IMR-90 (cell line): ENCODE measurements around the gene ADGRL3. TPM values are rescaled to one million over a fixed set of nuclear protein-coding genes. Genes with fewer than 3 reads are reported as not detected.

Source experiments
- ATAC-seq: fragments of 200-7000 bp; cut with Tn5 transposase; 2 replicates; pipeline ENCODE4 v1.9.1; 2020; ENCODE audit warnings: low read depth, mild to moderate bottlenecking, moderate library complexity
- BruUV-seq: library from RNA; stranded (reverse); fragments of 400-500 nt; replicated peaks from 2 replicates; lab custom pipeline; 2021; lab: Mats Ljungman, UMichigan
- CTCF ChIA-PET: fragments of 300-600 bp; formaldehyde crosslinking; extraction: SDS; loops from one replicate; lab custom pipeline; 2021; ENCODE audit warnings: antibody characterized with exemption; lab: Yijun Ruan, JAX
- POLR2A ChIA-PET: fragments of 300-600 bp; sonication (Branson Sonifier 250); formaldehyde crosslinking; loops from one replicate; lab custom pipeline; 2022; ENCODE audit warnings: antibody characterized with exemption; ENCODE audit not compliant: unreplicated experiment; lab: Charles Lee
- DNase-seq: peaks from one replicate; pipeline ENCODE4 v3.0.0; 2013
- H2AFZ ChIP-seq: replicated peaks from 2 replicates; pipeline ENCODE3; 2013; ENCODE audit warnings: low read length, mild to moderate bottlenecking; ENCODE audit not compliant: poor library complexity
- H2AK5ac ChIP-seq: 2 replicates; pipeline ENCODE4 v1.6.1; 2013; ENCODE audit warnings: low read depth, low read length, inconsistent platforms
- H2AK9ac ChIP-seq: replicated peaks from 2 replicates; pipeline ENCODE3; 2013; ENCODE audit warnings: mild to moderate bottlenecking, low read depth, low read length, moderate library complexity; ENCODE audit not compliant: poor library complexity
- H2BK120ac ChIP-seq: 2 replicates; pipeline ENCODE4 v1.6.1; 2013; ENCODE audit warnings: low read depth, low read length, inconsistent platforms
- H2BK15ac ChIP-seq: 3 replicates; pipeline ENCODE4 v1.6.1; 2013; ENCODE audit warnings: low read depth, low read length, inconsistent platforms
- H2BK20ac ChIP-seq: 2 replicates; pipeline ENCODE4 v1.6.1; 2013; ENCODE audit warnings: low read depth, mild to moderate bottlenecking, inconsistent platforms, low read length, moderate library complexity
- H2BK5ac ChIP-seq: 2 replicates; pipeline ENCODE4 v1.6.1; 2013; ENCODE audit warnings: mild to moderate bottlenecking, low read depth, low read length, inconsistent platforms; ENCODE audit not compliant: poor library complexity, severe bottlenecking
- H3K14ac ChIP-seq: replicated peaks from 2 replicates; pipeline ENCODE4 v1.6.1; 2013; ENCODE audit warnings: low read depth, low read length, inconsistent platforms
- H3K18ac ChIP-seq: 2 replicates; pipeline ENCODE4 v1.6.1; 2013; ENCODE audit warnings: low read depth, low read length, control low read depth
- H3K23ac ChIP-seq: 2 replicates; pipeline ENCODE4 v1.6.1; 2013; ENCODE audit warnings: low read depth, low read length, inconsistent platforms
- H3K27ac ChIP-seq: 2 replicates; pipeline ENCODE4 v1.5.1; 2013; ENCODE audit warnings: mild to moderate bottlenecking, control low read depth, low read length; ENCODE audit not compliant: insufficient read depth
- H3K27me3 ChIP-seq: 2 replicates; pipeline ENCODE4 v1.6.1; 2013; ENCODE audit warnings: low read length; ENCODE audit not compliant: control insufficient read depth, insufficient read depth
- H3K36me3 ChIP-seq: 2 replicates; pipeline ENCODE4 v1.6.1; 2013; ENCODE audit warnings: low read length, mixed read lengths; ENCODE audit not compliant: control insufficient read depth, insufficient read depth
- H3K4ac ChIP-seq: 2 replicates; pipeline ENCODE4 v1.6.1; 2013; ENCODE audit warnings: low read depth, low read length, inconsistent platforms
- H3K4me1 ChIP-seq: 2 replicates; pipeline ENCODE4 v1.6.1; 2013; ENCODE audit warnings: low read length, mixed read lengths; ENCODE audit not compliant: control insufficient read depth, insufficient read depth
- H3K4me2 ChIP-seq: 2 replicates; pipeline ENCODE4 v1.6.1; 2013; ENCODE audit warnings: low read depth, mild to moderate bottlenecking, control low read depth, low read length, moderate library complexity
- H3K4me3 ChIP-seq: 2 replicates; pipeline ENCODE4 v1.5.1; 2013; ENCODE audit warnings: low read depth, mild to moderate bottlenecking, control low read depth, low read length, moderate library complexity; ENCODE audit not compliant: insufficient read depth
- H3K56ac ChIP-seq: 2 replicates; pipeline ENCODE4 v1.6.1; 2013; ENCODE audit warnings: low read length, inconsistent platforms; ENCODE audit not compliant: insufficient read depth; ENCODE audit errors: extremely low read depth
- H3K79me1 ChIP-seq, 2 experiments: 2 replicates each; pipeline ENCODE4 v1.6.1; 2013; ENCODE audit warnings: low read length in 2 of 2, inconsistent platforms in 1 of 2, low read depth in 1 of 2
- H3K9ac ChIP-seq: 2 replicates; pipeline ENCODE4 v1.6.1; 2013; ENCODE audit warnings: low read depth, low read length, control low read depth
- H3K9me1 ChIP-seq: 2 replicates; pipeline ENCODE4 v1.6.1; 2013; ENCODE audit warnings: low read length, inconsistent platforms; ENCODE audit not compliant: insufficient read depth
- H3K9me3 ChIP-seq: 2 replicates; pipeline ENCODE4 v1.6.1; 2013; ENCODE audit warnings: low read length; ENCODE audit not compliant: control insufficient read depth, insufficient read depth
- H4K20me1 ChIP-seq: 2 replicates; pipeline ENCODE4 v1.6.1; 2013; ENCODE audit warnings: low read length, inconsistent platforms; ENCODE audit not compliant: insufficient read depth
- H4K5ac ChIP-seq: 2 replicates; pipeline ENCODE4 v1.6.1; 2013; ENCODE audit warnings: mild to moderate bottlenecking, low read depth, low read length, control low read depth
- H4K8ac ChIP-seq, 2 experiments: 2 replicates each; pipeline ENCODE4 v1.6.1; 2013; ENCODE audit warnings: low read depth in 2 of 2, low read length in 2 of 2, control low read depth in 1 of 2, inconsistent platforms in 1 of 2
- H4K91ac ChIP-seq: 2 replicates; pipeline ENCODE4 v1.6.1; 2013; ENCODE audit warnings: low read depth, low read length, inconsistent platforms; ENCODE audit not compliant: insufficient read depth
- NFE2L2 ChIP-seq: fragments of 150-350 bp; IDR thresholded peaks from 2 replicates; pipeline ENCODE4 v1.6.1; 2016; ENCODE audit warnings: low read depth, mild to moderate bottlenecking, low read length
- POLR2A ChIP-seq: IDR thresholded peaks from 2 replicates; pipeline ENCODE4 v1.6.1; 2012; ENCODE audit warnings: mild to moderate bottlenecking, low read depth, low read length
- SMC3 ChIP-seq: fragments of 150-350 bp; IDR thresholded peaks from 2 replicates; pipeline ENCODE4 v1.6.1; 2016; ENCODE audit warnings: low read depth, mild to moderate bottlenecking, antibody characterized with exemption, low read length, moderate library complexity
- WGBS, 2 experiments: methylation state at CpG; one replicate each; pipeline versions ENCODE4 v1.1.5 to v1.1.7; 2013; ENCODE audit warnings: missing lambda C conversion rate in 2 of 2; ENCODE audit not compliant: insufficient read length in 1 of 2; ENCODE audit errors: extremely low coverage in 2 of 2; 5-methylcytosine and 5-hydroxymethylcytosine counted together
- dilution Hi-C: fragments of 300-500 bp; cut with HindIII; formaldehyde crosslinking; loops from one replicate; pipeline ENCODE4 v1.14.3; 2018; ENCODE audit warnings: low sequenced_read_pairs; ENCODE audit not compliant: unreplicated experiment
- in situ Hi-C: fragments of 300-500 bp; cut with MboI; formaldehyde crosslinking; loops from 3 replicates; pipeline ENCODE4 v1.14.3; 2019; ENCODE audit warnings: low sequenced_read_pairs, inconsistent platforms, mixed read lengths
- intact Hi-C: fragments of 100-400 bp; cut with micrococcal nuclease; formaldehyde crosslinking; loops from 2 replicates; pipeline ENCODE4 v1.10.0; 2022
- polyA plus RNA-seq, 3 experiments: library from polyadenylated mRNA; depleted of rRNA; stranded (reverse); fragments of >200 nt; gene quantifications; 2 replicates each; pipeline ENCODE4 v1.2.3, GENCODE V29; 2012; ENCODE audit warnings: low replicate concordance in 1 of 3
- total RNA-seq: library from RNA; depleted of rRNA; stranded (reverse); fragments of >200 nt; gene quantifications from 2 replicates; pipeline ENCODE4 v1.2.3, GENCODE V29; 2012

Gene ADGRL3
- total and polyA plus RNA-seq, 2 of the 4 experiments (the other 2 are of a cell fraction), result 0.46 to 2.5 TPM

- Histone ChIP-seq H2AK5ac (no peak overlapping the region), H4K91ac (no peak overlapping the region), H3K9me1 (no peaks in the 10 kb centered on the region), H3K23ac (no peak overlapping the region), H3K36me3 (no peaks in the 10 kb centered on the region), H3K27me3 (no peaks in the 10 kb centered on the region), H4K20me1 (no peaks in the 10 kb centered on the region), H2AFZ (no peak overlapping the region), H3K4me3 (no peak overlapping the region), H2BK15ac (no peak overlapping the region), H3K9ac (no peak overlapping the region), H3K4me1 (no peaks in the 10 kb centered on the region), H2BK5ac (no peak overlapping the region), H2BK120ac (no peak overlapping the region), H4K5ac (no peak overlapping the region), H3K79me1 (no peaks in the 10 kb centered on the region), H3K4ac (no peak overlapping the region), H2BK20ac (no peak overlapping the region), H4K8ac (no peak overlapping the region), H3K14ac (no peak overlapping the region), H2AK9ac (no peak overlapping the region), H3K27ac (no peak overlapping the region), H3K9me3 (no peaks in the 10 kb centered on the region), H3K56ac (no peak overlapping the region), H3K4me2 (no peak overlapping the region), H3K18ac (no peak overlapping the region)
- WGBS, 2 experiments, result no CpG with 5 or more reads among the region's 2 CpGs
- dilution Hi-C loops (no loop called here), intact Hi-C loops (no loop called here), in situ Hi-C loops (no loop called here)
- CTCF ChIA-PET, result interaction anchor here (0.6 kb wide), 1 partner anchor 745 kb away, joined by 4 read pairs; no protein-coding TSS in a partner anchor
- no peak for TF ChIP-seq POLR2A
- TF ChIP-seq NFE2L2, result no peak
- TF ChIP-seq SMC3, result no peak
- no TSS peak for BruUV-seq
- DNase-seq (no peak), ATAC-seq (no peak)
- POLR2A ChIA-PET, result no interaction called here
Measured at GRCh38 chr4:61997831-61998230, 797.7 kb downstream of the ADGRL3 start.
